Transverse colon (tissue), 4 donors: ENCODE measurements around the gene GAS2. TPM values are rescaled to one million over a fixed set of nuclear protein-coding genes. Genes with fewer than 3 reads are reported as not detected.

Experiments
- DNase-seq: peaks from one replicate; pipeline ENCODE4 v3.0.0-alpha.2; 2019
- H3K27ac ChIP-seq, 4 donors: fragments of 200-600 bp; sonication (generic); 2 replicates each; pipeline ENCODE4 v1.5.1; 2016 to 2018; ENCODE audit warnings: inconsistent platforms in 4 of 4
- H3K27me3 ChIP-seq: fragments of 200-600 bp; sonication (generic); 2 replicates; pipeline ENCODE4 v1.5.1; 2017; ENCODE audit warnings: inconsistent platforms
- H3K36me3 ChIP-seq, 4 donors: fragments of 200-600 bp; sonication (generic); 2 replicates each; pipeline ENCODE4 v1.5.1; 2017 to 2019; ENCODE audit warnings: inconsistent platforms in 4 of 4
- H3K4me1 ChIP-seq, 4 donors: fragments of 200-600 bp; sonication (generic); 2 replicates each; pipeline ENCODE4 v1.5.1; 2017 to 2020; ENCODE audit warnings: inconsistent platforms in 4 of 4
- H3K4me3 ChIP-seq, 4 donors: fragments of 200-600 bp; sonication (generic); 1 replicate in 1 of 4; 2 replicates in 3 of 4; pipeline versions ENCODE4 v1.5.1 to v1.6.1; 2017 to 2019; ENCODE audit warnings: inconsistent platforms in 4 of 4
- H3K9me3 ChIP-seq, 2 donors: fragments of 200-600 bp; sonication (generic); 2 replicates each; pipeline ENCODE4 v1.5.1; 2017 to 2019; ENCODE audit warnings: inconsistent platforms in 2 of 2
- CTCF ChIP-seq, 5 experiments: fragments of 200-600 bp in 3 of 5; fragments of 450-650 bp in 2 of 5; sonication (generic) in 3 of 5; IDR thresholded peaks; 1 replicate in 2 of 5; 2 replicates in 3 of 5; pipeline ENCODE4 v1.5.1; 2016 to 2017; ENCODE audit warnings: antibody characterized with exemption in 5 of 5, inconsistent platforms in 3 of 5, mild to moderate bottlenecking in 2 of 5, moderate library complexity in 1 of 5
- EP300 ChIP-seq: sonication (generic); formaldehyde crosslinking; IDR thresholded peaks from one replicate; pipeline ENCODE4 v1.6.1; 2017; ENCODE audit warnings: antibody characterized with exemption, low read depth
- POLR2A ChIP-seq: fragments of 450-650 bp; IDR thresholded peaks from one replicate; pipeline ENCODE4 v1.6.1; 2016; ENCODE audit warnings: antibody characterized with exemption, mild to moderate bottlenecking, moderate library complexity
- POLR2AphosphoS5 ChIP-seq, 3 donors: sonication (generic); formaldehyde crosslinking; IDR thresholded peaks; one replicate each; pipeline ENCODE4 v1.6.1; 2016; ENCODE audit warnings: antibody characterized with exemption in 3 of 3
- WGBS, 2 donors: methylation state at CpG; one replicate each; pipeline ENCODE4 v1.1.5; 2018; ENCODE audit warnings: low coverage in 1 of 2; 5-methylcytosine and 5-hydroxymethylcytosine counted together
- in situ Hi-C, 4 donors: fragments of 200-750 bp; cut with MboI; loops; one replicate each; pipeline versions ENCODE4 v1.15.0 to v1.15.1; 2017; ENCODE audit warnings: low sequenced_read_pairs in 3 of 4, low pct_ligation_motif_present in 1 of 4, low pct_unique_long_range_greater_than_20kb in 1 of 4
- intact Hi-C: fragments of 100-400 bp; cut with DNase I; formaldehyde crosslinking; loops from one replicate; pipeline ENCODE4 v1.15.1; 2023; ENCODE audit warnings: low total_unique reads
- total RNA-seq, 4 donors: library from RNA; depleted of rRNA; stranded (reverse); fragments of >200 nt; gene quantifications; one replicate each; pipeline ENCODE4 v1.1.0, GENCODE V29; 2016

Gene GAS2
- total RNA-seq, 4 donors from 2014 or later, result 2.2 to 8.3 (median 4.2) TPM; not detected in 1

GRCh38 chr11:22720457-22720856 is 54.0 kb downstream of the GAS2 start:
- TF ChIP-seq EP300 (no peak), POLR2A (no peak), CTCF (IDR thresholded peaks at IDR 0.05) (no peak), POLR2AphosphoS5 (IDR thresholded peaks at IDR 0.05) (no peak)
- no peak overlapping the region for H3K27ac ChIP-seq
- H3K36me3 ChIP-seq, result no peaks in the 10 kb centered on the region
- H3K4me3 ChIP-seq, result no peak overlapping the region
- intact Hi-C loops, result no loop called here
- in situ Hi-C loops, result no loop called here
- 72 to 78% methylated on average over 3 of the region's 3 CpGs for WGBS, 2 donors
- no peaks in the 10 kb centered on the region for H3K4me1 ChIP-seq
- H3K9me3 ChIP-seq, result no peaks in the 10 kb centered on the region
- no peak for DNase-seq
- H3K27me3 ChIP-seq, result no peaks in the 10 kb centered on the region

- 77 to 85% methylated on average over 2 to 3 of the region's 3 CpGs for WGBS, 2 donors
- no peaks in the 10 kb centered on the region for H3K27me3 ChIP-seq
- in situ Hi-C loops (no loop called here), intact Hi-C loops (no loop called here)
- no peak for TF ChIP-seq POLR2A
- no peak overlapping the region for H3K27ac ChIP-seq
- H3K4me3 ChIP-seq, result no peak overlapping the region
- no peaks in the 10 kb centered on the region for H3K4me1 ChIP-seq
- DNase-seq, result no peak
- no peaks in the 10 kb centered on the region for H3K9me3 ChIP-seq
- no peaks in the 10 kb centered on the region for H3K36me3 ChIP-seq
Observed at GRCh38 chr11:22723274-22723673, 56.9 kb downstream of the GAS2 start.

DNA sequence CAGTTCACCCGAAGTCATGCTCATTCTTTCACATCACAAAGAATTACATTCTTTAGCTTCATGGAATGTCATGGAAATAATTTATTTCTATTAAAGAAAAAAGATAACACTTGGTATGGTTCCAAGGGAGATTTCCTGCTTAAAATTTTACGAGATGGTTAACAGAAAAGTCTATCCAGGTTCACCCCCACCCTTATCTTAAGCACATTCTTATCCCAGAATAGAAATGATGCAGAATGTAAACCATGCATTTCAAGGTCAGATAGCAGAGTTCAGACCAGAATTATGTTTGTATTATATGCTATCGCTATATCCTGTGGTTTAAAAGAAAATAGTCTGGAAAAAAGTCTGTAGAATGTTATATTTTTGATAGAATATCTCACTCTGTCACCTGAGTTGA is 58.7 kb downstream of the GAS2 start:
- intact Hi-C loops (no loop called here), in situ Hi-C loops (no loop called here)
- DNase-seq, result no peak
- TF ChIP-seq POLR2A (no peak), EP300 (no peak), CTCF (IDR thresholded peaks at IDR 0.05) (no peak), POLR2AphosphoS5 (IDR thresholded peaks at IDR 0.05) (no peak)
- Histone ChIP-seq H3K27ac (no peak overlapping the region), H3K9me3 (no peaks in the 10 kb centered on the region), H3K27me3 (no peaks in the 10 kb centered on the region), H3K36me3 (no peaks in the 10 kb centered on the region), H3K4me3 (no peak overlapping the region), H3K4me1 (no peaks in the 10 kb centered on the region)
- WGBS, 2 donors, result 56 to 60% methylated on average over 3 of the region's 3 CpGs

DNA sequence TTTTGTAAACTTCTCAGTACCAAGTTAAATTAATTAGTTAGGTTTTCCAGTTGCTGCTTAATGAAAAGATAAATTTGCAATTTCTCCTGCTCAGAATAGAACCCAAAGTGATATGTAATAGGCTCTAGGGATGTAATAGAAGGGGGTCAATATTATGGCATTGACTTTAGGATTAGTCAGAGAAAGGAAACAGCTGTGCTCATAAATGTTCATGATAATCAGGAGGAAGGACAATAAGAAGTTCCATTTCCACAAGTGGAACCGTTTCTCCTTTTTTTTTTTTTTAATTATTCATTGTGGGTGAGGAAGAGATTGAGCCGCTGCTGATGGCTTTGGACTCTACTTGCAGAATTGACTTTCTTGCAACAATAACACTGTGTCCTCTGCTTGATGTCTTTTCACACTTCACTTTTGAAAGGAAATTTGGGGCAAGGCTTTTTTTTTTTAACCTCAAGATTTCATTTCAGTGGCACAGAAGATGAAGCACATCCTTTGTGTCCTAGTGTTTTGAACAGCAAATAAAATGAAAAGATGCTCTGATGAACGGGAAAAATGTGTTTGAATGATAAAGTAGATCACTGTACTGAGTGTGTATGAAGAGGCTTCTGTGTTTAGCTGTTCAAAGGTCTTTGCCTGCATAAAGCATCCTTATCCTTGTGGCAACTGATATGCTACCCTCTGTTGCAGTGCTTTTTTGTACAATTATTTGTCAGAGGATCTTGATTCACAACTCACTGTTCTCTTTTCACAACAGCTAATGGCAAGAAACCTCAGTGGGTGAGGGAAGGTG is 62.4 kb downstream of the GAS2 start:
- DNase-seq, result no peak
- Histone ChIP-seq H3K36me3 (no peaks in the 10 kb centered on the region), H3K9me3 (no peaks in the 10 kb centered on the region), H3K27ac (no peak overlapping the region), H3K27me3 (no peaks in the 10 kb centered on the region), H3K4me3 (no peak overlapping the region), H3K4me1 (no peaks in the 10 kb centered on the region)
- TF ChIP-seq CTCF (IDR thresholded peaks at IDR 0.05) (no peak), POLR2A (no peak), POLR2AphosphoS5 (IDR thresholded peaks at IDR 0.05) (no peak), EP300 (no peak)
- intact Hi-C loops (no loop called here), in situ Hi-C loops (no loop called here)
- 39 to 43% methylated on average over 3 of the region's 3 CpGs for WGBS, 2 donors

GRCh38 chr11:22730319-22730718 is 63.9 kb downstream of the GAS2 start:
- H3K27me3 ChIP-seq, result no peaks in the 10 kb centered on the region
- TF ChIP-seq POLR2AphosphoS5 (IDR thresholded peaks at IDR 0.05) (no peak), CTCF (IDR thresholded peaks at IDR 0.05) (peak in 3 of 5 experiments; percentile 17 to 28 (median 25)), POLR2A (no peak)
- no peak overlapping the region for H3K4me3 ChIP-seq
- DNase-seq, result no peak
- no peaks in the 10 kb centered on the region for H3K36me3 ChIP-seq
- no peaks in the 10 kb centered on the region for H3K4me1 ChIP-seq
- intact Hi-C loops (no loop called here), in situ Hi-C loops (no loop called here)
- no peaks in the 10 kb centered on the region for H3K9me3 ChIP-seq
- no peak overlapping the region for H3K27ac ChIP-seq
- WGBS, 2 donors, result 40 to 41% methylated on average over 1 of the region's 1 CpG
